Panc1 (cell line): Measurements from ENCODE around the gene GFRA1. TPM values are rescaled to one million over a fixed set of nuclear protein-coding genes. Genes with fewer than 3 reads are reported as not detected.

Experiments used
- ATAC-seq: fragments of 200-7000 bp; cut with Tn5 transposase; 2 replicates; pipeline ENCODE4 v1.9.1; 2020; ENCODE audit warnings: mild to moderate bottlenecking, moderate library complexity
- BruUV-seq: library from RNA; stranded (reverse); fragments of 400-500 nt; replicated peaks from 2 replicates; lab custom pipeline; 2021; lab: Mats Ljungman, UMichigan
- CTCF ChIA-PET: fragments of 300-600 bp; sonication (Branson Sonifier 250); formaldehyde crosslinking; loops from one replicate; lab custom pipeline; 2022; ENCODE audit warnings: antibody characterized with exemption; lab: Charles Lee
- POLR2A ChIA-PET: fragments of 300-600 bp; sonication (Branson Sonifier 250); formaldehyde crosslinking; loops from one replicate; lab custom pipeline; 2022; ENCODE audit warnings: antibody characterized with exemption; lab: Charles Lee
- DNase-seq: peaks from one replicate; pipeline ENCODE4 v3.0.0-alpha.2; 2010; ENCODE audit warnings: low read depth, low spot score
- H3K27ac ChIP-seq: 2 replicates; pipeline ENCODE4 v1.5.1; 2011; ENCODE audit warnings: mild to moderate bottlenecking, low read length, inconsistent platforms
- H3K27me3 ChIP-seq: fragments of 200-500 bp; sonication (Bioruptor generic); 2 replicates; pipeline ENCODE4 v1.6.0; 2014; ENCODE audit warnings: low read length, inconsistent platforms; ENCODE audit not compliant: control insufficient read depth, insufficient read depth
- H3K36me3 ChIP-seq: fragments of 200-500 bp; sonication (Bioruptor generic); 2 replicates; pipeline ENCODE4 v1.5.1; 2014; ENCODE audit warnings: inconsistent platforms, mild to moderate bottlenecking, low read length, moderate library complexity; ENCODE audit not compliant: control insufficient read depth, insufficient read depth
- H3K4me1 ChIP-seq: 2 replicates; pipeline ENCODE4 v1.5.1; 2011; ENCODE audit warnings: inconsistent platforms, mild to moderate bottlenecking, low read length, moderate library complexity; ENCODE audit not compliant: control insufficient read depth, insufficient read depth
- H3K4me3 ChIP-seq, 2 experiments: 2 replicates each; pipeline ENCODE4 v1.5.1; 2011 to 2012; ENCODE audit warnings: low read depth in 2 of 2, low read length in 2 of 2, mild to moderate bottlenecking in 2 of 2, inconsistent platforms in 1 of 2, moderate library complexity in 1 of 2
- H3K9me3 ChIP-seq: fragments of 200-500 bp; sonication (Bioruptor generic); 2 replicates; pipeline ENCODE4 v1.5.1; 2014; ENCODE audit warnings: low read depth, mild to moderate bottlenecking, inconsistent platforms, low read length, moderate library complexity; ENCODE audit not compliant: control insufficient read depth, insufficient read depth
- CTCF ChIP-seq: fragments of 450-650 bp; IDR thresholded peaks from 2 replicates; pipeline ENCODE4 v1.5.1; 2017; ENCODE audit warnings: mild to moderate bottlenecking
- SIN3A ChIP-seq: IDR thresholded peaks from 2 replicates; pipeline ENCODE4 v1.6.1; 2012; ENCODE audit warnings: low read depth, mild to moderate bottlenecking, low read length, moderate library complexity, borderline replicate concordance; ENCODE audit not compliant: insufficient read depth
- TCF7L2 ChIP-seq: IDR thresholded peaks from 2 replicates; pipeline ENCODE4 v1.6.1; 2011; ENCODE audit warnings: mild to moderate bottlenecking, low read depth, low read length, inconsistent platforms
- in situ Hi-C: cut with HindIII; loops from 2 replicates; pipeline ENCODE4 v1.10.0; 2016; ENCODE audit warnings: low sequenced_read_pairs, low pct_unique_long_range_greater_than_20kb
- intact Hi-C: fragments of 100-400 bp; cut with micrococcal nuclease; formaldehyde crosslinking; loops from one replicate; pipeline ENCODE4 v1.10.0; 2022; ENCODE audit not compliant: unreplicated experiment
- total RNA-seq: library from RNA; stranded (reverse); gene quantifications from one replicate; pipeline ENCODE4 v1.2.1, GENCODE V29; 2021; ENCODE audit not compliant: unreplicated experiment
- TF ChIP-seq, protein P1 (sequence below), 2 experiments: IDR thresholded peaks; 2 replicates each; pipeline ENCODE4 v1.6.1; 2011 to 2012; ENCODE audit warnings: low read depth in 2 of 2, control low read depth in 1 of 2, low read length in 1 of 2, mild to moderate bottlenecking in 1 of 2, moderate library complexity in 1 of 2; ENCODE audit not compliant: insufficient read depth in 1 of 2

The GFRA1 gene
- total RNA-seq, 1 experiment from 2014 or later = 0.10 TPM

GRCh38 chr10:116080553-116080952, 192.5 kb downstream of the GFRA1 start:
- Histone ChIP-seq H3K9me3 (no peaks in the 10 kb centered on the region), H3K27ac (no peak overlapping the region), H3K4me1 (no peaks in the 10 kb centered on the region), H3K36me3 (no peaks in the 10 kb centered on the region), H3K4me3 (no peak overlapping the region), H3K27me3 (no peaks in the 10 kb centered on the region)
- BruUV-seq = no TSS peak
- POLR2A ChIA-PET = no interaction called here
- intact Hi-C loops (no loop called here), in situ Hi-C loops (no loop called here)
- CTCF ChIA-PET = no interaction called here
- TF ChIP-seq CTCF = no peak
- TF ChIP-seq, protein P1, sequence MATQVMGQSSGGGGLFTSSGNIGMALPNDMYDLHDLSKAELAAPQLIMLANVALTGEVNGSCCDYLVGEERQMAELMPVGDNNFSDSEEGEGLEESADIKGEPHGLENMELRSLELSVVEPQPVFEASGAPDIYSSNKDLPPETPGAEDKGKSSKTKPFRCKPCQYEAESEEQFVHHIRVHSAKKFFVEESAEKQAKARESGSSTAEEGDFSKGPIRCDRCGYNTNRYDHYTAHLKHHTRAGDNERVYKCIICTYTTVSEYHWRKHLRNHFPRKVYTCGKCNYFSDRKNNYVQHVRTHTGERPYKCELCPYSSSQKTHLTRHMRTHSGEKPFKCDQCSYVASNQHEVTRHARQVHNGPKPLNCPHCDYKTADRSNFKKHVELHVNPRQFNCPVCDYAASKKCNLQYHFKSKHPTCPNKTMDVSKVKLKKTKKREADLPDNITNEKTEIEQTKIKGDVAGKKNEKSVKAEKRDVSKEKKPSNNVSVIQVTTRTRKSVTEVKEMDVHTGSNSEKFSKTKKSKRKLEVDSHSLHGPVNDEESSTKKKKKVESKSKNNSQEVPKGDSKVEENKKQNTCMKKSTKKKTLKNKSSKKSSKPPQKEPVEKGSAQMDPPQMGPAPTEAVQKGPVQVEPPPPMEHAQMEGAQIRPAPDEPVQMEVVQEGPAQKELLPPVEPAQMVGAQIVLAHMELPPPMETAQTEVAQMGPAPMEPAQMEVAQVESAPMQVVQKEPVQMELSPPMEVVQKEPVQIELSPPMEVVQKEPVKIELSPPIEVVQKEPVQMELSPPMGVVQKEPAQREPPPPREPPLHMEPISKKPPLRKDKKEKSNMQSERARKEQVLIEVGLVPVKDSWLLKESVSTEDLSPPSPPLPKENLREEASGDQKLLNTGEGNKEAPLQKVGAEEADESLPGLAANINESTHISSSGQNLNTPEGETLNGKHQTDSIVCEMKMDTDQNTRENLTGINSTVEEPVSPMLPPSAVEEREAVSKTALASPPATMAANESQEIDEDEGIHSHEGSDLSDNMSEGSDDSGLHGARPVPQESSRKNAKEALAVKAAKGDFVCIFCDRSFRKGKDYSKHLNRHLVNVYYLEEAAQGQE (IDR thresholded peaks at IDR 0.05; ENCODE audit: insufficient read depth in 1 of 2, low read depth in 2 of 2, low read length in 1 of 2) = no peak
- no peak for TF ChIP-seq SIN3A
- no peak for ATAC-seq
- peak; percentile 12 for DNase-seq

DNA sequence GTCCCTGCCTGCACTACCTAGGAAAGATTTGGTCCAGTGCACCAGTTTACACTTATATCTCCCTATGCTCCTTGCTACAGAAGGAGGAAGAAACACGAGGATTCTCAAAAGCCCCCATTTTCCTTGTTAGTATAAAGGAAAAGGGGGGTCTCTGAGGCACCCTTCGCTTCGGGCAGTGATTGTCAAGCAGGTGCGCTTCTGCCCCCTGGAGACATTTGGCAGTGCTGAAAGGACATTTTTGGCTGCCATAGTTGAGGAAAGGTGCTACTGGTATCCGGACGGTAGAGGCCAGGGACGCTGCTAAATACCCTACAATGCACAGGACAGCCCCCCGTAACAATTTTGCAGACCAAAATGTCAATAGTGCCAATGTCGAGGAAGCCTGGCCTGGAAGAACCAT, 193.7 kb downstream of the GFRA1 start:
- H3K4me3 ChIP-seq = no peak overlapping the region
- intact Hi-C loops (no loop called here), in situ Hi-C loops (no loop called here)
- ChIA-PET POLR2A (no interaction called here), CTCF (no interaction called here)
- H3K36me3 ChIP-seq = no peaks in the 10 kb centered on the region
- BruUV-seq = no TSS peak
- TF ChIP-seq, protein P1 (IDR thresholded peaks at IDR 0.05; ENCODE audit: insufficient read depth in 1 of 2, low read depth in 2 of 2, low read length in 1 of 2) = no peak
- TF ChIP-seq SIN3A (no peak), TCF7L2 (no peak)
- ATAC-seq = no peak
- no peaks in the 10 kb centered on the region for H3K27me3 ChIP-seq
- H3K27ac ChIP-seq = no peak overlapping the region
- no peaks in the 10 kb centered on the region for H3K4me1 ChIP-seq
- DNase-seq = no peak
- H3K9me3 ChIP-seq = no peaks in the 10 kb centered on the region
